Astrocyte (in vitro differentiated cells and primary cell): ENCODE results near the gene WDR37. TPM values are rescaled to one million over a fixed set of nuclear protein-coding genes. Genes with fewer than 3 reads are reported as not detected.

Source experiments
- DNase-seq: peaks from one replicate; pipeline ENCODE4 v3.0.0-alpha.2; 2010; ENCODE audit warnings: low read depth
- FAIRE-seq: peaks from 2 replicates; lab custom pipeline; 2011; peaks lifted over from hg19 to GRCh38; lab: Jason Lieb, UNC
- H2AFZ ChIP-seq: 2 replicates; pipeline ENCODE4 v1.6.0; 2012; ENCODE audit warnings: low read depth, low read length, inconsistent platforms
- H3K27ac ChIP-seq: 2 replicates; pipeline ENCODE4 v1.5.1; 2011; ENCODE audit warnings: low read depth, low read length, inconsistent platforms
- H3K27me3 ChIP-seq: 2 replicates; pipeline ENCODE4 v1.6.0; 2011; ENCODE audit warnings: low read length, inconsistent platforms; ENCODE audit not compliant: insufficient read depth
- H3K36me3 ChIP-seq: 2 replicates; pipeline ENCODE4 v1.5.1; 2011; ENCODE audit warnings: low read length, inconsistent platforms; ENCODE audit not compliant: insufficient read depth
- H3K4me1 ChIP-seq: 2 replicates; pipeline ENCODE4 v1.5.1; 2011; ENCODE audit warnings: low read length, inconsistent platforms; ENCODE audit not compliant: insufficient read depth
- H3K4me2 ChIP-seq: 2 replicates; pipeline ENCODE4 v1.6.0; 2012; ENCODE audit warnings: low read length, inconsistent platforms
- H3K4me3 ChIP-seq: 2 replicates; pipeline ENCODE4 v1.5.1; 2011; ENCODE audit warnings: low read depth, mild to moderate bottlenecking, low read length, inconsistent platforms; ENCODE audit not compliant: insufficient read depth
- H3K79me2 ChIP-seq: 2 replicates; pipeline ENCODE4 v1.6.0; 2012; ENCODE audit warnings: mild to moderate bottlenecking, low read length, inconsistent platforms; ENCODE audit not compliant: insufficient read depth
- H3K9ac ChIP-seq: 2 replicates; pipeline ENCODE4 v1.6.0; 2012; ENCODE audit warnings: mild to moderate bottlenecking, low read length, inconsistent platforms
- H3K9me3 ChIP-seq: 2 replicates; pipeline ENCODE4 v1.5.1; 2012; ENCODE audit warnings: low read depth, mild to moderate bottlenecking, low read length, inconsistent platforms; ENCODE audit not compliant: insufficient read depth
- H4K20me1 ChIP-seq: 2 replicates; pipeline ENCODE4 v1.6.0; 2012; ENCODE audit warnings: low read length, inconsistent platforms; ENCODE audit not compliant: insufficient read depth
- H3K27ac Mint-ChIP-seq: one replicate; pipeline ENCODE4 v1.8.0; 2021; ENCODE audit warnings: mild to moderate bottlenecking, mixed read lengths; ENCODE audit not compliant: unreplicated experiment
- H3K27me3 Mint-ChIP-seq: one replicate; pipeline ENCODE4 v1.8.0; 2021; ENCODE audit warnings: low read depth, mixed read lengths; ENCODE audit not compliant: unreplicated experiment
- H3K36me3 Mint-ChIP-seq: one replicate; pipeline ENCODE4 v1.8.0; 2021; ENCODE audit warnings: low read depth, mixed read lengths; ENCODE audit not compliant: unreplicated experiment
- H3K4me1 Mint-ChIP-seq: one replicate; pipeline ENCODE4 v1.8.0; 2021; ENCODE audit warnings: low read depth, mixed read lengths; ENCODE audit not compliant: unreplicated experiment
- H3K4me3 Mint-ChIP-seq: one replicate; pipeline ENCODE4 v1.8.0; 2021; ENCODE audit warnings: mild to moderate bottlenecking, moderate library complexity, mixed read lengths; ENCODE audit not compliant: unreplicated experiment
- H3K9me3 Mint-ChIP-seq: one replicate; pipeline ENCODE4 v1.8.0; 2021; ENCODE audit warnings: mild to moderate bottlenecking, mixed read lengths; ENCODE audit not compliant: unreplicated experiment
- EZH2 ChIP-seq: IDR thresholded peaks from 2 replicates; pipeline ENCODE4 v1.6.1; 2012; ENCODE audit warnings: mild to moderate bottlenecking, low read length, inconsistent platforms; ENCODE audit not compliant: insufficient read depth
- total RNA-seq: library from RNA; stranded (reverse); gene quantifications from 2 replicates; pipeline ENCODE4 v1.2.1, GENCODE V29; 2021
- TF ChIP-seq, protein P1 (sequence below): IDR thresholded peaks from 2 replicates; pipeline ENCODE4 v1.5.1; 2011; ENCODE audit warnings: low read depth, mild to moderate bottlenecking, inconsistent platforms, low read length, moderate library complexity; ENCODE audit not compliant: insufficient read depth

The WDR37 gene
- total RNA-seq, 1 donor from 2014 or later: 22.8 TPM

DNA sequence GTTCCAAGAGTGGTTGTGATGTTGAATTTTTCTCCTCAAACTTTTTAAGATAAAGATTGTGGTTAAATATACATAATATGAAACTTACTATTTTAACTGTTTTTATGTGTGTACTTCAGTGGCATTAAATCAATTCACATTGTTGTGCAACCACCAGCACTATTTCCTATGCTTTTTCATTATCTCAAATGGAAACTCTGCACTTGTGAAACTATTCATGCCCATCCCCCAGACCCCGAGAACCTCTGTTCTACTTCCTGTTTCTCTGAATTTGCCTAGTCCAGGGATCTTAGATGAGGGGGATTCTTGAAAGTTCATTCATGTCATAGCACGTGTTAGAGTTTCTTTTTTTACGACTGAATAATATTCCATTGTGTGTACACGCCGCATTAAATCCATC lies 67.0 kb downstream of the WDR37 start:
- no peak overlapping the region for H3K27ac Mint-ChIP-seq
- H3K79me2 ChIP-seq: no peaks in the 10 kb centered on the region
- H3K36me3 ChIP-seq: peaks cover 14% of the 10 kb centered on the region
- H3K4me2 ChIP-seq: no peak overlapping the region
- no peaks in the 10 kb centered on the region for H3K9me3 ChIP-seq
- no peaks in the 10 kb centered on the region for H3K27me3 Mint-ChIP-seq
- no peaks in the 10 kb centered on the region for H3K27me3 ChIP-seq
- no peaks in the 10 kb centered on the region for H3K4me1 Mint-ChIP-seq
- H3K9me3 Mint-ChIP-seq: no peaks in the 10 kb centered on the region
- no peak overlapping the region for H3K27ac ChIP-seq
- no peak overlapping the region for H3K9ac ChIP-seq
- H3K4me1 ChIP-seq: no peaks in the 10 kb centered on the region
- DNase-seq (no peak), FAIRE-seq (no peak)
- no peak overlapping the region for H3K4me3 Mint-ChIP-seq
- H3K4me3 ChIP-seq: no peak overlapping the region
- peaks cover 37% of the 10 kb centered on the region for H3K36me3 Mint-ChIP-seq
- H2AFZ ChIP-seq: no peak overlapping the region
- H4K20me1 ChIP-seq: peaks cover 33% of the 10 kb centered on the region
- TF ChIP-seq, protein P1, sequence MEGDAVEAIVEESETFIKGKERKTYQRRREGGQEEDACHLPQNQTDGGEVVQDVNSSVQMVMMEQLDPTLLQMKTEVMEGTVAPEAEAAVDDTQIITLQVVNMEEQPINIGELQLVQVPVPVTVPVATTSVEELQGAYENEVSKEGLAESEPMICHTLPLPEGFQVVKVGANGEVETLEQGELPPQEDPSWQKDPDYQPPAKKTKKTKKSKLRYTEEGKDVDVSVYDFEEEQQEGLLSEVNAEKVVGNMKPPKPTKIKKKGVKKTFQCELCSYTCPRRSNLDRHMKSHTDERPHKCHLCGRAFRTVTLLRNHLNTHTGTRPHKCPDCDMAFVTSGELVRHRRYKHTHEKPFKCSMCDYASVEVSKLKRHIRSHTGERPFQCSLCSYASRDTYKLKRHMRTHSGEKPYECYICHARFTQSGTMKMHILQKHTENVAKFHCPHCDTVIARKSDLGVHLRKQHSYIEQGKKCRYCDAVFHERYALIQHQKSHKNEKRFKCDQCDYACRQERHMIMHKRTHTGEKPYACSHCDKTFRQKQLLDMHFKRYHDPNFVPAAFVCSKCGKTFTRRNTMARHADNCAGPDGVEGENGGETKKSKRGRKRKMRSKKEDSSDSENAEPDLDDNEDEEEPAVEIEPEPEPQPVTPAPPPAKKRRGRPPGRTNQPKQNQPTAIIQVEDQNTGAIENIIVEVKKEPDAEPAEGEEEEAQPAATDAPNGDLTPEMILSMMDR: no peak
- no peak for TF ChIP-seq EZH2

DNA sequence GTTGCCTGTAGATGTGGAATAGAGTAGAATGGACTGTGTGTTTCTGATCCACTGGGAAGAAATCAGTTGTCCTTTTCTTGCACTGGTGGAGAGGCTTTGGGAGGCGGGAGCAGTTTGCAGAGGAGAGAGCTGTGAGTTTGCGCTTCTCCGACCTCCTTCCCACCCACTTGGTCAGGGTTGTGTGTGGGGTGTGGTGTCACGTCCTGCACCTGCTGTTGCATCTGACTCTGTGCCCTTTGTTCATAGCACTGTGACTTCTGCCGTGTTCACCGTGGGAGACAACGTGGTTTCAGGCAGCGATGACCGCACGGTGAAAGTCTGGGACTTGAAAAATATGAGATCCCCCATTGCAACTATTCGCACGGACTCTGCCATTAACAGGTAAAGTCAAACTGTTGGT lies 67.8 kb downstream of the WDR37 start:
- Histone ChIP-seq H2AFZ (no peak overlapping the region), H3K36me3 (peaks cover 15% of the 10 kb centered on the region), H4K20me1 (peaks cover 37% of the 10 kb centered on the region), H3K9me3 (no peaks in the 10 kb centered on the region), H3K4me1 (no peaks in the 10 kb centered on the region), H3K27me3 (no peaks in the 10 kb centered on the region), H3K4me3 (no peak overlapping the region), H3K79me2 (no peaks in the 10 kb centered on the region), H3K4me2 (no peak overlapping the region), H3K27ac (no peak overlapping the region), H3K9ac (no peak overlapping the region)
- no peak for DNase-seq
- Mint-ChIP-seq H3K9me3 (no peaks in the 10 kb centered on the region), H3K27ac (no peak overlapping the region), H3K4me1 (no peaks in the 10 kb centered on the region), H3K27me3 (no peaks in the 10 kb centered on the region), H3K36me3 (peaks cover 38% of the 10 kb centered on the region), H3K4me3 (no peak overlapping the region)
- no peak for FAIRE-seq
- TF ChIP-seq, protein P1: no peak
- no peak for TF ChIP-seq EZH2

DNA sequence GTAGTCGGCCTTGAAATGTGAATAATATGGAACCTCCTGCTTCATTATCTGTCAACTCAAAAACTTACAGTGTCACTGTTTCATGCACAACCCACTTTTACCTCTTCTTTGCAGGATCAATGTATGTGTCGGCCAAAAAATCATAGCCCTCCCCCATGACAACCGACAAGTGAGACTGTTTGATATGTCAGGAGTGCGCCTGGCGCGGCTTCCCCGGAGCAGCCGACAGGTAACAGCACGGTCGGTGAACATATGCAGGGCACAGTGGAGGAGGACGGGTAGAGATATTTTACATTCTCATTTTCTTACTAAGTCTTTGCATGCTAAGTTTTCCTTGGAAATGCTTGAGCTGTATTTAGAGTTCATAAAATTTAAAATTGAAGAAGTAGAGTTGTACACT lies 68.6 kb downstream of the WDR37 start:
- H3K36me3 ChIP-seq: peaks cover 23% of the 10 kb centered on the region
- no peaks in the 10 kb centered on the region for H3K79me2 ChIP-seq
- no peak for FAIRE-seq
- H2AFZ ChIP-seq: no peak overlapping the region
- H3K27me3 ChIP-seq: no peaks in the 10 kb centered on the region
- no peaks in the 10 kb centered on the region for H3K4me1 ChIP-seq
- no peak overlapping the region for H3K4me2 ChIP-seq
- no peak overlapping the region for H3K9ac ChIP-seq
- no peaks in the 10 kb centered on the region for H3K9me3 ChIP-seq
- H4K20me1 ChIP-seq: peaks cover 36% of the 10 kb centered on the region
- peaks cover 38% of the 10 kb centered on the region for H3K36me3 Mint-ChIP-seq
- H3K27ac ChIP-seq: no peak overlapping the region
- no peaks in the 10 kb centered on the region for H3K9me3 Mint-ChIP-seq
- H3K4me3 ChIP-seq: no peak overlapping the region
- H3K27me3 Mint-ChIP-seq: no peaks in the 10 kb centered on the region
- H3K4me3 Mint-ChIP-seq: no peak overlapping the region
- H3K4me1 Mint-ChIP-seq: no peaks in the 10 kb centered on the region
- no peak overlapping the region for H3K27ac Mint-ChIP-seq
- DNase-seq: no peak
- TF ChIP-seq, protein P1: no peak
